ENCODE data around the gene FKBP8.
"Not testable (repeated sequence)": the region's sequence is repeated elsewhere in the genome, so short reads cannot be mapped to it uniquely, and the experiment has no call there.

Gene FKBP8

DNA sequence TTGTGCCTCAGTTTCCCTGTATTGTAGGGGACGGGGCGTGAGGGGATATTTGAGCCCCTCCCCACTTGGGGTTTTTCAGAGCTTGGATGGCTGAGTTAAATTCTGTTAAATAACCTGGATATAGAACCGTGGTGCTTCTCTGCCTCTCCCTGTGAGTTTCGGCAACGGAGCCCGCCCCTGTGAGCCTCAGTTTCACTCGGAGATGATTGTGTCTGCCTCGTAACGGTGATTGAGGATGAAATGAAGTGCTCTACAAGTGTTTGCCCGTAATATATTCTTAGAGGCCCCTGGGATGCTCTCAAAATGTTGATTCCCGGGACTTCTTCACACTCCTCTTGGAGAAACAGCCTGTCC lies 14.8 kb upstream of the FKBP8 start:
- DNase-seq: peak in 1 of 2 donors; percentile 17

DNA sequence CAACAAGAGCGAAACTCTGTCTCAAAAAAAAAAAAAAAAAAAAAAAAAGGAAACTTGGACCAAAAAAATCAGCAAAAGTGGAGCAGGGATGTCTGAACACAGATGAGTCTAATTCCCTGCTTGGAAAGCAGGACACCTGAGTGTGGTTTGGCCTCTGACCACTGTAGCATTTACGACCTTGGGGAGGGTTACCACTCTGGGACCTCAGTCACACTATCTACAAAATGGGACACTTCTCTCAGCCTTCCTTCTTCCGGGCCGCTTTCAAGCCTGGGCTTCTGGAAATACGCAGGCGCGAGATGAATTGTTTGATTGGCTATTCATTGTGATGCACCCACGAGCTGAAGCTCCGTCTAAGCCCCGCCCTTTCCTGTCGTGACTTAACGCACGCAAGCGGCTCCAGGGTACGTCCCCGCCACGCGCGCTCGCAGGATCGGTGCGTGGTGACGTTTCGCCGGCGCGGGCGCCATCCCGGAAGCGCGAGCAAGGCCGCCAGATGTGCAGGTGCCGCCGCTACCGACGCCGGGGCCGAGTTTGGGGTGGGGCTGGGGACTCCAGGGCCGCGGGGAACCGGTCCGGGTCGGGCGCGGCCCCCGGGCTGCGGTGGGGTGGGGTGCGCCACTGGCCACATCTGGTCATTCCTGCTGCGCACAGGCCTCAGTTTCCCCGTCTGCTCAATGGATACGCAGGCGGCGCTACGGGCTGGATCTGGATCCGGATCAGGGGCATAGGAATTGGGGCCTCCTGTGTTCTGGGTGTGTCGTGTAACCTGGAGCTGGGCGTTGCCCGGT lies 14.2 kb upstream of the FKBP8 start, which contains the start of gene KXD1:
KXD1 (plus strand) TSS at position 460 of the 791 bp plus-strand sequence. CDS start 4,187 bp downstream, outside the sequence.
- peak; percentile 99 for DNase-seq

DNA sequence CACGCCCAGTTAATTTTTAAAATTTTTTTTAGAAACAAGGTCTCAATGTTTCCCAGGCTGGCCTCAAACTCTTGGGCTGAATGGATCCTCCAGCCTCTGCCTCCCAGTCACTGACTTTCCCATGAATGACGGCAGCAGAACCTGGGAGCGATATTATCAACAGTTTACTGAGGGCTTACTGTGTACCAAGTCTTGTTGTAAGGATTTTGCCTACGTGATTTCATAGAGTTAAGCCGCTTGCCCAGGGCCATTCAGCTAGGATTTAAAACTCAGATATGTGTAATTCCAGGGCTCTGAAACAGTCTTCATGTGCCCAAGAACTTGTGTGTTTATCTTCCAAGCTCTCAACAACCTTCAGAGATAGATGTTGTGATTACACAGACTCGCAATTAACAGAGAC lies 8.3 kb upstream of the FKBP8 start:
- no peak for DNase-seq

DNA sequence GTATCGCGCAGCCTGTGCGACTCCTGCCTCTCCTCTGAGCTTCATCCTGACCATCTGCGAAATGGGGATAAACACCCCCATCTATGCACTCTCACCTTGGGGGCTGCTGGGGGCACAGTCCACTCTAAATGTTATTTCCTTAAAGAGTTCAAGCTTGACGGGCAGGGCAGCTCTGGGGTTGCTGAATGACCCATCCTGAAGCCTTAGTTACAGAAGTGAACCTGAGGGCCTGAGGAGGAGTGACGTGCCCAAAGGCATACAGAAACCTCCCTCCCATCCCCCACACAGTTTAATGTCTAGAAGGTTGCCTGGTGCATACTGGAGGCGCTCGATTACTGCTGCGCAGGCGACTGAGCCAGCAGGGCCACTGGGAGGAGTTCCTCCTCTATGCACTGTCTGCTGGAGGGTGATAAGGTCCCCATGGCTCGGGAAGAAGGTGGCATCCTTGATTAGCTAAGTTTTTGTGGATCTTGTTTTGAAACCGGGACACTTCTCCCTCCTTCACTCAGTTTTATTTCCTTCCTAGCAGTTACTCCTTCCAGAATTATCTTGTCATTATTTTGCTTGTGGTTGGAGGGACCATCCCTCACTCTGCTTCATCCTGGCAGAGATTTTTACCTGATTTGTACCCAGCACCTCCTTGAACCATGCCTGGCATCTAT lies 572 bp upstream of the FKBP8 start:
- peak; percentile 83 to 91 for DNase-seq

DNA sequence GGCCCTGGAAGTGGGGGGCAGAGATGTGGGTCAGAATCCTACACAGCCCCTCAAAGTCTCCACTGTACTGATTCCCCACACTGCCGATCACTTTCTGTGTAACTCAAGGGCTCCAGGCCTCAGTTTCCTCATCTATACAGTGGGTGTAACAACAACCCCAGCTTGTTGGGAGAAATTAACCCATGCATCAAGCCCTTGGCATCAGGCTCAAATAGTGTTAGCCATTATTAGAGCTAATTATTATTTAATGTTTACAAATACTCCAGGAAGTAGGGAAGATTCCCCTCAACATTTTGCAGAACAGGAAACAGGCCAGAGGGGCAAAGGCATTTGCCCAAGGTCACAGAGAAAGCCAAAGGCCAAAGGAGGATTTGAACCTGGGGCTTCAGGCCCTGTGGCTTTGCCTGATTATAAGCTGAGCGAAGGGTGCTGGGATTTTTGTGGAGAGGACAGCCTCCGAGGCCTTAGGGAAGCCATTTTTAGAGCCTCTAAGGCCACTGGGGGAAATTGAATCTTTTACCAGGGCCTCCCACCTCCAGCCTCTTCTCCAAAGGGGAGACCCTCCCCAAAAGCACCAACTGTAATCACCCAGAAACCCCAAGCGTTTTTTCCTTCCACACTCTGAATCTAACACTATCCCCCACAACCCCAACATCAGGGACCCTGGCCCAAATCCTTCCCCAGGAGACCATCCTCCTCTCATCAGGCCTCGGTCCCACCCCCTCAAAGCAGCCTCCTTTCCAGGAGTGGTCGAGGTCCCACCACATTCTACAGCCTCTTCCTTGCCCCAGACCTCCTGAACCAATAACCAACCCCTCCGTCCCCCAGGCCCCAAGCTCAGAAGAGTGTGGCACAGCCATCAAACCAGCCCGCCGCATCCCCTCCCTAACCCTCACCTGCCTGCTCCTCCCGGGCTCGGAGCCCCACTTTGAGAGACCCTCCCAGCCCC lies 1.1 kb downstream of the FKBP8 start:
- DNase-seq: no peak

DNA sequence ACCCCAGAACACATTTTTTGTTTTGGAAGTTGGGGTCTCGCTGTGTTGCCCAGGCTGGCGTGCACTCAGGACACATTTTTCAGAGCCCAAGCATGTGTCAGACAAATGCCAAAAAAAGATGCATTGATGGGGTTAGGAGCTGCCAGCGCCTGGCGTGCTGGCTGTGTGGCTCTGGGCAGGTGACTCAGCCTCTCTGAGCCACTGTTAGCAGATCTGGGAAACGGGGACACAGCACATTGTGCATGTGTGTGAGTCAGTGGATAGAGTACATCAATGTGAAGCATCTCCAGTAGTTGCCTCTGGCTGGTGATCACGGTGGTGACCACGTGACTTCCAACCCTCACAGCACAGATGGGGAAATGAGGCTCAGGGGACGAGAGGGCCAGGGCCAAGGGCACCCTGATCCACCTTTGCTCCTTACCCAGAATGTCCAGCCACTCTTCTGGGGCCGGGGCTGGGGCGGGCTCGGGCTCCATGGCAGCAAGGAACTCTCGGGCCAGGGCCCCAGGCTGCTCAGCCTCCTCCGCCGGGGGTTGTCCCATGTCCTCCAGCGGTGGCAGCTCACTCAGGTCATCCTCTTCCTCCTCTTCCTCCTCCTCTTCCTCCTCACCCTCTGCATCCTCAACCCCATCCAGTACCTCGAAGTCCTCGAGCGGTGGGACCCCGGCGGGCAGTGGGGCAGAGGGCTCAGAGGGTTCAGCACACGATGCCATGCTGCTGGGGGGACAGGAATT lies 1.9 kb downstream of the FKBP8 start:
- DNase-seq: no peak

DNA sequence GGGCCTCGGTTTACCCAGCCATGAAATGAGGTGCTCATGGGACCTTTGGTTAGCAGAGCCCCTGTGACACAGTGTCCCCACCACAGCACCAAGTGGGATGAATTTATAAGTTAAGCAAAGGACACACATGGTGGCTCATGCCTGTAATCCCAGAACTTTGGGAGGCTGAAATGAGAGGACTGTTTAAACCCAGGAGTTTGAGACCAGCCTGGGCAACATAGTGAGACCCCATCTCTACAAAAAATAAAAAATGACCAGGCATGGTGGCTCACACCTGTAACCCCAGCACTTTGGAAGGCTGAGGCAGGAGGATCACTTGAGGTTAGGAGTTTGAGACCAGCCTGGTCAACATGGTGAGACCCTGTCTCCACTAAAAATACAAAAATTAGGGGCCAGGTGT lies 3.2 kb downstream of the FKBP8 start:
- not testable (repeated sequence) for DNase-seq

DNA sequence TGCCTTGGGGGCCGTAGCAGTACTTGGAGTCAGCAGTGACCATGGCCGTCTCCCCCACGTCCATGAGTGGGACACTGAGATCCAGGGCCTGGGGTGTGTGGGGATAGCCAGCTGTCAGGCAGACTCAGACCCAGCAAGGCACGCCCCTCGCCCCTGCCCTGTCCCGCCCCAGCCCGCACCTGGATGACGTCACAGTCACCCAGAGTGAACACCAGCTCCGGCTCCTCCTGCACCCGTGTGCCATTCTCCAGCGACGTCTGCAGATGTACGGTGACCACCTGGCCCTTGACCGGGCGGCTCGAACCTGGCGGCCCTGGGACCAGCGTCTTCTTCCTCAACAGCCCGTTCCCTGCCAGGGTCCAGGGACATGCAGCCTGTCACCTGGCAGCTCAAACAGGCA lies 4.0 kb downstream of the FKBP8 start:
- no peak for DNase-seq

DNA sequence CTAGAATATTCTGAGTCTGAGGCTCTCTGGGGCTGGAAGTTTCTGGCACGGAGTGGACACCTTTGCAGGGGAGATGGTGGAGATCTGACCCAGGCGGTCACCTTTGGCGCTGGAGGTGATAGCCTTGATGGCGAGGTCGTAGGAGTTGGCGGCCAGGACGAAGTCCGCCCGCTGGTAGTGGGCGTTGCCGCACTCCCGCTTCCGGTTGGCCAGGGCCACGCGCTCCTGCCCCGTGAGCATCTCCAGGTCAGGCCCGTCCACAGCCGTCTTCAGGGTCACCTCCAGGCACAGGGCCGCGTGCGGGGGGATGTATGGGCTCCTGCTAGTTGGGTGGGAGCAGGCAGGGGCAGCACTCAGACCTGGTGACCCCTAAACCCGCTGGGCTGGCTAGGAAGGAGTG lies 5.3 kb downstream of the FKBP8 start:
- DNase-seq: no peak

DNA sequence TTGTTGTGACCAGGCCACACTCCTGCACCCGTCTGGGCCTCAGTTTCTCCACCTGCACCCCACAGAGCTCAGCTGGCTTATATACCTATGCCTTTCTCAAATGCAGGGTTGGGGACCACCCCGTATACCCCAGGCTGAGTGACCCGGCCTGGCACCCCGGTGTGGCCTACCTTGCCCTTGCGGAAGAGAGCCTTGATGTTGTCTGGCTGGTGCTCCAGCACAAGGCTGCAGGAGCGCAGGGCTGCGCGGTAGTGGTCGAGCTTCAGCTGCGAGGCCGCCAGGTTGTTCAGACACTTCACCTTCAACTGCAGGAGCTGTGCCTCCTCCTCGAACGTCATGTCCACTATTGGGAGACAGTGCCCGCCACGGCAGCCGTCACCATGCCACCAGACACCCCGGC lies 5.9 kb downstream of the FKBP8 start:
- DNase-seq: no peak

DNA sequence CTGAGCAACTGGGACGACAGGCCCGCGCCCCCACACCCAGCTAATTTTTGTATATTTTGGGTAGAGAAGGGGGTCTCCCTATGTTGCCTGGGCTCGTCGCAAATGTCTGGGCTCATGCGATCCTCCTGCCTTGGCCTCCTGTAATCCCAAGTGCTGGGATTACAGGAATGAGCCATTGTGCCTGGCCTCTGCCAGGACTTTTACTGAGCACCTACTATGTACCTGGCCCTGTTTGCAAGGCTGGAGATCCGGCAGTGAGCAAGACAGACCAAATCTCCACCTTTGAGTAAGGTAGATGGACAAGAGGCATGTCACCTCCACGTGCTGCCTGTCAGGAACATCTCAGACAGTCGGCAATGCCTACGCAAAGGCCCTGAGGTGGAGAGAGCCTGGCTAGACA lies 6.9 kb downstream of the FKBP8 start:
- DNase-seq: no peak

DNA sequence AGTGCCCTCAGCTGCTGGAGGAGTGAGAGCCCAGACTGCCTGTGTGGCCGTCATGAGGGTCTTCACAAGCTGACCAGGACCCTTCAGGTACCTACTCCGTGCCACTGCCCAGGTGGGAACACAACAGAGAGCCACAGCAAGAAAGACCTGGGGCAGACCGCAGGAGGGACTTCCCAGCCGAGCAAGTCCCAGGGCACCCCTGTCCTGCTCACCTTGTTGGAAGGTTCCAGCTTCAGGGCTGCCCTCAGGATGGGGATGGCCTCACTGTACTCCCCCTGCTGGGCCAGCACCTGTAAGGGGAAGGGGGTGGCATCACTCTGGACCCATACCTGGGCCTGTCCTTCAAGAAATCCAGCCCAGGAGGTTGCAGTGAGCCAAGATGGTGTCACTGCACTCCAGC lies 10.3 kb downstream of the FKBP8 start:
- DNase-seq: no peak

DNA sequence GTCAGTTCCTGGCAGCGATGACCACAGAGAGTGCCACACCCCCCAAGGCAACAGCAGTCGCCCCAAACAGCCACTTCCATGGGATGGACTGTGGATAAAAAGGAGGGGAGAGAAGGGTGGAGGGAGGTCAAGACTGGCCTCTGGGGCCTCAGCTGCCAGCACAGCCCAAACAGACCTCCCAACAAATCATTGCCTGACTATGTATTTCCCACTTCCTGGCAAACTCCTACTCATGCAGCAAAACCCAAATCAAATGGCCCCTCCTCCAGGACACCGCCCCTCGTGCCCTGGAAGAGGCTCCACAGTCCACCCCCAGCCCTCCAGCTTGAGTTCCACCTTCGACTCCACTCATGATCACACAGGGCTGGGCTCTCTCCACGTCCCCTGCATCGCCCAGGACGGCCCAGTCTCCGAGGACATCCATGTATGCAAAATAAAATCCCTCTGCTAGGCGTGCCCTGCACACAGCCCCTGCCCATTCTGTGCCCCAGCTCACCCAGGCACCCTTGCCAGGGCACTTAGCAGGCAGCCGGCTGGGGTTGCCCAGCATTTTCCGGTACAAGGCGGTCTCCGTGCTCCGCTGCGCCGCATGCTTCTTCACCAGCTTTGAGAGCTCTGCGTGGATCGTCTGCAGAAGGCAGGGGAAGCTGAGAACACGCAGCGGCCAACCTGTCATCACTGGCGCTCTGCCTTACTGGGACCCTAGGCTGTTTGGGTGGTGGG lies 11.0 kb downstream of the FKBP8 start:
- DNase-seq: no peak

DNA sequence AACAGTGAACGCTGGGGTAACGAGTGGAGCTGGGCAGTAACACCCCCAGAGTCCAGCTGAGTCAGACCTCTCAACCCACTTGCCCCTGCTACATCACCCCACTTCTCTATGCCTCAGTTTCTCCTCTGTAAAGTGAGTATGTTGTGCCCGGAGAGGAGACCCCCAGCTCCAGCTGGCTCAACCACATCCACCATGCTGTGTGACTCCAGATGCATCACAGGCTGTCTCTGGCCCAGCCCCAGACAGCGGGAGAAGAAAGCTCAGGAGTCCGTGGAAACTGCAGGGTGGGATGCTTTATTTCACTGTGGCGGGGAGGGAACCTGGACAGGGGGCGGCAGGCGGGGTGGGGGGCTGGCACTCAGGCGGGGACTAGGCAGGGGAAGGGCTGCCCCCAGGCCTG lies 11.9 kb downstream of the FKBP8 start:
- DNase-seq: no peak

DNA sequence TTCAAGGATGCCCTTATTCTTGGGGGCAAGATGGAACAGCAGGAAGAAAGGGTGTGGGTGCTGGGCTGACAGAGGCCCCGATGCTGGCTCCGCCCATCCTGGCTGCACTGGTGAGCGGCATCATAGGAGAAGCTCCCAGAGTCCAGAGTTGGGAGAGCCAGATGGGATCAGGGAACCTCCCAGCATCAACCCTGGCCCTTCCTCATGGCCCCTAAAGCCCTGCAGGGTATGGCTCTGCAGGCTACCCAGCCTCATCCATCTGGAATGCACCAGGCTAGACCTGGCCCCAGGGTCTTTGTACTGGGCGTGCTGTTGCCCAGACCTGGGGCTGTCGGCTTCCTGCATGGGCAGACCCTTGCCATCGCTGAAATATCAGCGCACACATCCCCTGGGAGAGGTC lies 13.6 kb downstream of the FKBP8 start:
- no peak for DNase-seq

DNA sequence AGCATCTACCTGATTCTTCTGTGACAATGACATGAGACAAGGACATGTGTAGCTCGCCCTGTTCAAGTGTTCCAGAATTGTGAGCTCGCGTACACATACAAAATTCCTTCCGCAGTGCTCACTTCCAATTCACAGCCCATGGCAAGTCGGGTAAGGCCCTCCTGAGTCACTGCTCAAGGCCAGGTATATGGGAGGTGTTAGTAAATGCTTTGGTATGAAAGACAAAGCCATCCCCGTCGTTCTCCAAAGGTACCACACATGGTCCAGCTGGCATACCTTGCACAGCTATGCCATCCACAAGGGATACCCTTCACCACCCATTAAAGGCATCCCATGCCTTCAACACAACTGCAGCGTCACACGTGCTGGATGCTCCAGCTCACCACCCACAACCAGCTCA lies 17.1 kb downstream of the FKBP8 start:
- DNase-seq: no peak

DNA sequence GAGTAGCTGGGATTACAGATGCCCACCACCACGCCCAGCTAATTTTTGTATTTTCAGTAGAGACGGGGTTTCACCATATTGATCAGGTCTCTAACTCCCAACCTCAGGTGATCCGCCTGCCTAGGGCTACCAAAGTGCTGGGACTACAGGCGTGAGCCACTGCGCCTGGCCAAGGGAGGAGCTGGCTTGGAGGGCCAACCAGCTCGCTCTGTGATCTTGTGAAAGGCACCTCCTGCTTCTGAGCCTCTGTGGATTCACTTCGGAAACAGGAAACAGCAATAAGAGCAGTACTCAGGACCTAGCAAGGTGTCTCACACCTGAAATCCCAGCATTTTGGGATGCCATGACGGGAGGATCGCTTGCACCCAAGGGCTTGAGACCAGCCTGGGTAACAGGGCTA lies 19.5 kb downstream of the FKBP8 start:
- no peak for DNase-seq

DNA sequence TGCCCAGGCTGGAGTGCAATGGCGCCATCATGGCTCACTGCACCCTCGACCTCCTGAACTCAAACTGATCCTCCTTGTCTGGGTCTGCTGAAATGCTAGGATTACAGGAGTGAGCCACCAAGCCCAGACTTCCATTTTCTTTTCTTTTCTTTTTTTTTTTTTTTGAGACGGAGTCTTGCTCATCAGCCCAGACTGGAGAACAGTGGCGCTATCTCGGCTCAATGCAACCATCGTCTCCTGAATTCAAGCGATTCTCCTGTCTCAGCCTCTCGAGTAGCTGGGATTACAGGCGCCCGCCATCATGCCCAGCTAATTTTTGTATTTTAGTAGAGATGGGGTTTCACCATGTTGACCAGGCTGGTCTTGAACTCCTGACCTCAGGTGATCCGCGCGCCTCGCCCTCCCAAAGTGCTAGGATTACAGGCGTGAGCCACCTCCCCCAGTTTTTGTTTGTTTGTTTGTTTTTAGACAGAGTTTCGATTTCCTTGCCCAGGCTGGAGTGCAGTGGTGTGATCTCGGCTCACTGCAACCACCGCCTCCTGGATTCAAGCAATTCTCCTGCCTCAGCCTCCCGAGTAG lies 20.4 kb downstream of the FKBP8 start:
- DNase-seq: not testable (repeated sequence)

DNA sequence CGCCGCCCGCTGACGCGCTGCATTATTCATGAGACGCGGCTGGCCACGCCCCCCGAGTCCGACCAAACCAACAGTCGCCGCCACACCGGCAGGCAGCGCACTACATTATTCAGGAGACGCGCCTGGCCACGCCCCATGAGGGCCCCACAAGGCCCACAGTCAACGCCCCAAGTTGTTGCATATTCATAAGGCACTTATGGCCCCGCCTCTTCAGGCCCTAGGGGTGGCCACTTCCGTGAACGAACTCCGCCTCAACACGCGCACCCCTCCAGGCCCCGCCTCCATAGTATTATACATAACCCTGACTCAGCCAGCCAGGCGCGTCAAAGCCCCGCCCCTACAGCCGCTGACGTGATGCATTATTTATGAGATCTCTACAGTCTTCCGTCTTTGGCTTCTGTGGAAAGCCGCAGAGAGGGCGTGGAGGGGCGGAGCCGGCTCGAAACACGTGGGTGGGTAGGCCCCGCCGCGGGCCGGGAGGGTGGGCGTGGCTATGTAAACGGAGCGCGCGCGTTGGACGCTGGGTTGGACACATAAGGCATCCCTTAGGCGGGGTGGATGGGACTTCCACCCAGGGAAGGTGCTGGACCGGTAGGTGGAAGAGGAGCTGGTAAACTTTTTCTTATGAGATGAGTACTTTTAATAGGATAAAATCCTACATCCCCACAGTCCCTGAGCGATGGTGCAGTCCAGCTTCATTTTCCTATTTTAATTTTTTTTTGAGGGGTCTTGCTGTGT lies 21.1 kb downstream of the FKBP8 start:
- peak; percentile 100 for DNase-seq

DNA sequence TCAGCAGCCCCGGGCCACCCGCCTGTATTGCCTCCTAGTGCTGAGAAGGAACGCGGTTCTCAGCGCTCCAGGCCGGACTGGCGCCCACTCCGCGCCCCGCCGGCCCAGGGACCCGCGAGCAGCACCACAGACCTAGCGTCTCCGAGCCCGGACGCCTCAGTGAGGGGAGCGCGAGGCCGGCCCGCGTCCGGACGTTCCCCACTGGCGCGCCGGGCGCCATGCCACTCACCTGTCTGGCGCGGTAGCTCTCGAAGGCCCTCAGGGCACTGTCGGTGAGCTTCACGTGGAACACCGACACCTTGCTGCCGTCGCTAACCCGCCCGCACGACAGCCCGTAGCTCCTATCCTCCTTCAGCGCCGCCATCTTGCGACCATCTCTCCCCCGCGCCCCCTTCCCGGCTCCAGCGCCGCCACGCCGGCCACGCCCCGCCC lies 21.7 kb downstream of the FKBP8 start, which contains the start of gene ELL:
ELL (minus strand) TSS at position 379 of the 432 bp plus-strand sequence; CDS start at position 364, 15 bp downstream.
- DNase-seq: no peak
